ENCODE measurements around the gene DSCAML1.
"Not testable (repeated sequence)": the region's sequence is repeated elsewhere in the genome, so short reads cannot be mapped to it uniquely, and the experiment has no call there.

Gene DSCAML1

DNA sequence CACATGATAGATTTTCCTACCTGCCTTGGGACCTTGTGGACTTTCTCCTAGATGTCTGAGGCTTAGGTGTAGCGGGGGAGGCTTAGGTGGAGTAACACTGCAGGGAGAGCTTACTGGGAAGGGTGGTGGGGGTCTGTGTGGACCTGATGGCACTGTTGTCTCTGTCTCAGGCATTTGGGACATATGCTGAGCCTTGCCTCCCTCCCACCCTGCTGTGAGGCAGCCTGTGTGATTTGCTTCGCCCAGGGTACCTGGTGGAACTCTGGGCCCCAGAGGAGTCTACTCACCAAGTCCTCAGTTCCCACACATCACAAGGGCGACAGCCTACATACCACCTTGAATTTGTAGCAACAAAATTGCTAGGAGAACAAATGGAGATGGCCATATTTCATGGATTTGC is 388.7 kb downstream of the DSCAML1 start:
- no peak overlapping the region for H3K4me3 ChIP-seq (replicated peaks; ENCODE audit: low read depth, low read length)
- DNase-seq (ENCODE audit: extremely low read depth, low read depth) = no peak
- TF ChIP-seq, protein P1, sequence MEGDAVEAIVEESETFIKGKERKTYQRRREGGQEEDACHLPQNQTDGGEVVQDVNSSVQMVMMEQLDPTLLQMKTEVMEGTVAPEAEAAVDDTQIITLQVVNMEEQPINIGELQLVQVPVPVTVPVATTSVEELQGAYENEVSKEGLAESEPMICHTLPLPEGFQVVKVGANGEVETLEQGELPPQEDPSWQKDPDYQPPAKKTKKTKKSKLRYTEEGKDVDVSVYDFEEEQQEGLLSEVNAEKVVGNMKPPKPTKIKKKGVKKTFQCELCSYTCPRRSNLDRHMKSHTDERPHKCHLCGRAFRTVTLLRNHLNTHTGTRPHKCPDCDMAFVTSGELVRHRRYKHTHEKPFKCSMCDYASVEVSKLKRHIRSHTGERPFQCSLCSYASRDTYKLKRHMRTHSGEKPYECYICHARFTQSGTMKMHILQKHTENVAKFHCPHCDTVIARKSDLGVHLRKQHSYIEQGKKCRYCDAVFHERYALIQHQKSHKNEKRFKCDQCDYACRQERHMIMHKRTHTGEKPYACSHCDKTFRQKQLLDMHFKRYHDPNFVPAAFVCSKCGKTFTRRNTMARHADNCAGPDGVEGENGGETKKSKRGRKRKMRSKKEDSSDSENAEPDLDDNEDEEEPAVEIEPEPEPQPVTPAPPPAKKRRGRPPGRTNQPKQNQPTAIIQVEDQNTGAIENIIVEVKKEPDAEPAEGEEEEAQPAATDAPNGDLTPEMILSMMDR (IDR thresholded peaks at IDR 0.05; ENCODE audit: low read depth, low read length, missing control alignments) = no peak

DNA sequence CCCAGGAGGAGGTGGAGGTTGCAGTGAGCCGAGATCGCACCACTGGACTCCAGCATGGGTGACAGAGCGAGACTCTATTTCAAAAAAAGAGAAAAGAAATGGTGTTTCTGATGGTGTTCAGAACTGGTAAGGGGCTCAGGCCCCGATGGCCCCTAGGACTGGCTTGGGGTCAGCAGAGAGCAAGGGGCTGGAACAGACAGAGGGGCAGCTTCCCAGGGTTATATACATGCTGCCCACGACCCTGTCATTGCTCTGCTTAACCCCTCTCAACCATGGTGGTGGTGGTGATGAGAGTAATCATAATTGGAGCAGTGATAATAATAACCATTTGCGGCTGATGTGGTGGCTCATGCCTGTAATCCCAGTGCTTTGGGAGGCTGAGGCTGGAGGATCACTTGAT is 390.0 kb downstream of the DSCAML1 start:
- TF ChIP-seq, protein P1 (IDR thresholded peaks at IDR 0.05; ENCODE audit: low read depth, low read length, missing control alignments) = no peak
- no peak for DNase-seq (ENCODE audit: extremely low read depth, low read depth)
- no peak overlapping the region for H3K4me3 ChIP-seq (replicated peaks; ENCODE audit: low read depth, low read length)

DNA sequence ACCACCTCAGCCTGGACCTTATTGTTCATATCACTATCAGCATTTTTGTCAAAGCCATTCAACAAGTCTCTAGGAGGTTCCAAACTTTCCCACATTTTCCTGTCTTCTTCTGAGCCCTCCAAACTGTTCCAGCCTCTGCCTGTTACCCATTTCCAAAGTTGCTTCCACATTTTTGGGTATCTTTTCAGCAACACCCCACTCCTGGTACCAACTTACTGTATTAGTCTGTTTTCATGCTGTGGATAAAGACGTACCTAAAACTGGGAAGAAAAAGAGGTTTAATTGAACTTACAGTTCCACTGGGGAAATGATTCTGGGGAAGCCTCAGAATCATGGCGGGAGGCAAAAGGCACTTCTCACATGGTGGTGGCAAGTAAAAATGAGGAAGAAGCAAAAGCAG is 391.1 kb downstream of the DSCAML1 start:
- H3K4me3 ChIP-seq (replicated peaks; ENCODE audit: low read depth, low read length); DNase-seq (ENCODE audit: extremely low read depth, low read depth): not testable (repeated sequence)

DNA sequence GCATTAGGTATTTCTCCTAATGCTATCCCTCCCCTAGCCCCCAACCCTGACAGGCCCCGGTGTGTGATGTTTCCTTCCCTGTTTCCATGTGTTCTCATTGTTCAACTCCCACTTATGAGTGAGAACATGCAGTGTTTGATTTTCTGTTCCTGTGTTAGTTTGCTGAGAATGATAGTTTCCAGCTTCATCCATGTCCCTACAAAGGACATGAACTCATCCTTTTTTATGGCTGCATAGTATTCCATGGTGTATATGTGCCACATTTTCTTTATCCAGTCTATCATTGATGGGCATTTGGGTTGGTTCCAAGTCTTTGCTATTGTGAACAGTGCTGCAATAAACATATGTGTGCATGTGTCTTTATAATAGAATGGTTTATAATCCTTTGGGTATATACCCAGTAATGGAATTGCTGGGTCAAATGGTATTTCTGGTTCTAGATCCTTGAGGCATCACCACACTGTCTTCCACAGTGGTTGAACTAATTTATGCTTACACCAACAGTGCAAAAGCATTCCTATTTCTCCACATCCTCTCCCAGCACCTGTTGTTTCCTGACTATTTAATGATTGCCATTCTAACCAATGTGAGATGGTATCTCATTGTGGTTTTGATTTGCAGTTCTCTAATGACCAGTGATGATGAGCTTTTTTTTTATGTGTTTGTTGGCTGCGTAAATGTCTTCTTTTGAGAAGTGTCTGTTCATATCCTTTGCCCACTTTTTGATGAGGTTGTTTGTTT is 397.7 kb downstream of the DSCAML1 start:
- not testable (repeated sequence) for H3K4me3 ChIP-seq (replicated peaks; ENCODE audit: low read depth, low read length); DNase-seq (ENCODE audit: extremely low read depth, low read depth)

DNA sequence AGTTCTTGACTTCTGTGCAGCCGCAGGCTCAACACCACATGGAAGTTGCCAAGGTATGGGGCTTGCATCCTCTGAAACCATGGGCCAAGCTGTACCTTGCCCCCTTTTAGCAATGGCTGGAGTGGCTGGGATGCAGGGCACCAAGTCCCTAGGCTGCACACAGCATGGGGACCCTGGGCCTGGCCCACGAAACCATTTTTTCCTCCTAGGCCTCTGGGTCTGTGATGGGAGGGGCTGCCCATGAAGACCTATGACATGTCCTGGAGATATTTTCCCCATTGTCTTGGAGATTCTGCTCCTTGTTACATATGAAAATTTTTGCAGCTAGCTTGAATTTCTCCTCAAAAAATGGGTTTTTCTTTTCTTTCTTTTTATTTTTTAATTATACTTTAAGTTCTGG is 398.4 kb downstream of the DSCAML1 start:
- DNase-seq (ENCODE audit: extremely low read depth, low read depth); H3K4me3 ChIP-seq (replicated peaks; ENCODE audit: low read depth, low read length): not testable (repeated sequence)

DNA sequence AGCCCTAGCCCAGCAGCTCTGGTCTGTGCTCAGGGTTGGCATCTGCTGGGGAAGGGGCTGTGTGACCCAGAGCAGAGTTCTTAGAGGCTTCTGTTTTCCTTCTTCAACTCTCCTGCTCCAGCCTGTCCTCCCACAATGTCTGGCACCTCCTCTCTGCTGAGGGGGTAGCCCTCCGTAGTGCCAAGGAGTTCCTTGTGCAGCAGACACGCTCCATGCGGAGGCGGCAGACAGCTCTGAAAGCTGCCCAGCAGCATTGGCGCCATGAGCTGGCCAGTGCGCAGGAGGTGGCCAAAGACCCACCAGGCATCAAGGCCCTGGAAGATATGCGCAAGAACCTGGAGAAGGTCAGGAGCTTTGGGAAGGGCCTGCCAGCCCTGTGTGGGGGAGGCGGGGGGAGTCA is 400.0 kb downstream of the DSCAML1 start:
- no peak overlapping the region for H3K4me3 ChIP-seq (replicated peaks; ENCODE audit: low read depth, low read length)
- TF ChIP-seq, protein P1 (IDR thresholded peaks at IDR 0.05; ENCODE audit: low read depth, low read length, missing control alignments) = no peak
- DNase-seq (ENCODE audit: extremely low read depth, low read depth) = no peak

DNA sequence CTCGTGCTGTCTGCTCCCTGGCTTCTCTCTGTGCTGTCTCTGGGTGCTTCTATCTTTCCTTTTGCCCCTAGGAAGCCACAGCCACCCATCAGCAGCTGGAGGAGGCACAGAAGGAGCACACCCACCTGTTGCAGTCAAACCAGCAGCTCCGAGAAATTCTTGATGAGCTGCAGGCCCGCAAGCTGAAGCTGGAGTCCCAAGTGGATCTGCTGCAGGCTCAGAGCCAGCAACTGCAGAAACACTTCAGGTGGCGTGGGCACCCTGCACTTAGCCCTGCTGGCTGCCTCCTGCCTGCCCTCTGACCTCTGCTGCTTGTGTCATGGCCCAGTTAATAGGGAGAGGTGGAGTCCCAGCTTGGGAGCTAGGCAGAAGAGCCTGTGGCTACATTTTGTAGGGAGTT is 401.5 kb downstream of the DSCAML1 start:
- DNase-seq (ENCODE audit: extremely low read depth, low read depth) = no peak
- H3K4me3 ChIP-seq (replicated peaks; ENCODE audit: low read depth, low read length) = no peak overlapping the region
- TF ChIP-seq, protein P1 (IDR thresholded peaks at IDR 0.05; ENCODE audit: low read depth, low read length, missing control alignments) = no peak

DNA sequence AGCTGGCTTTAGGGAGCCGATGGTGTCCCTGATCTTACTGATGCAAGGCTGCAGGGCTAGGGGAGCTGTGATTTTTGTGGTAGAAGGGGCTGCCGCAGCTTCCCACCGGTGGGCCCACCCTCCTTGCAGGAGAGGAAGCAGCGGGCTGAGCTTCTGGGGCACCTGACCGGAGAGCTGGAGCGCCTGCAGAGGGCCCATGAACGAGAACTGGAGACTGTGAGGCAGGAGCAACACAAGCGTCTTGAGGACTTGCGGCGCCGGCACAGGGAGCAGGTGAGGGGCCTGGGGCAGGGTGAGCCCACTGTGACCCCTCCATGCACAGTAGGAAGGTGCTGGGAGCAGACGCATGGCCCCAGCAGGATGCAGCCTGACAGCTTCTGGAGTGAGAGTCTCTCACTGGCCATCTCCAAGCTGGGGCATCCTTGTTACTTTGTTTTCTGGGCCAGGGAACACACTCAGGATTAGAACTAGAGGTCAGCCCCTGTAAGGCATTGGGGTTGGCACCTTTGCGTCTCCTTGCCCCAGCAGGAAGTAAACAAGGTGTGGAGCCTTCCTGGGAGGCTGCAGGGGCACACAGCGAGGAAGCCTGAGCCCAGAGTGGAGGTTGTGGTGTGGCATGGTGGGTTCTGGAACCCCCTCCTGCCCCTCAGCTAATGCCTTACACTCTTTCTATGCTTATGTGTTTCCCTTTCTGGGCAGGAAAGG is 402.6 kb downstream of the DSCAML1 start:
- no peak for DNase-seq (ENCODE audit: extremely low read depth, low read depth)
- TF ChIP-seq, protein P1 (IDR thresholded peaks at IDR 0.05; ENCODE audit: low read depth, low read length, missing control alignments) = no peak
- no peak overlapping the region for H3K4me3 ChIP-seq (replicated peaks; ENCODE audit: low read depth, low read length)
